Activated naive CD4-positive, alpha-beta T cell treated with anti-CD3 and anti-CD28 coated beads for 36 hours (primary cell): ENCODE data around the gene RIPK4. TPM values are rescaled to one million over a fixed set of nuclear protein-coding genes. Genes with fewer than 3 reads are reported as not detected.
A peak's percentile ranks its signal among the peaks of the same experiment; 100 is the strongest.
"Not testable (repeated sequence)": the region's sequence is repeated elsewhere in the genome, so short reads cannot be mapped to it uniquely, and the experiment has no call there.

ENCODE experiments used
- CTCF ChIA-PET: fragments of 350-600 bp; sonication (Branson Sonifier 250); formaldehyde crosslinking; loops from one replicate; lab custom pipeline; 2021; ENCODE audit warnings: antibody characterized with exemption; lab: Charles Lee
- DNase-seq: peaks from one replicate; pipeline ENCODE4 v3.0.0-alpha.2; 2020
- H3K27ac Mint-ChIP-seq: one replicate; pipeline ENCODE4 v1.8.0; 2021; ENCODE audit warnings: mild to moderate bottlenecking, mixed read lengths
- H3K27me3 Mint-ChIP-seq: one replicate; pipeline ENCODE4 v1.8.0; 2021; ENCODE audit warnings: low read depth, mixed read lengths
- H3K36me3 Mint-ChIP-seq: one replicate; pipeline ENCODE4 v1.8.0; 2021; ENCODE audit warnings: low read depth, mixed read lengths
- H3K4me1 Mint-ChIP-seq: one replicate; pipeline ENCODE4 v1.8.0; 2021; ENCODE audit warnings: low read depth, mixed read lengths
- H3K4me3 Mint-ChIP-seq: one replicate; pipeline ENCODE4 v1.8.0; 2021; ENCODE audit warnings: mild to moderate bottlenecking, moderate library complexity, mixed read lengths
- H3K9me3 Mint-ChIP-seq: one replicate; pipeline ENCODE4 v1.8.0; 2021; ENCODE audit warnings: mixed read lengths
- intact Hi-C: fragments of 100-400 bp; cut with micrococcal nuclease; formaldehyde crosslinking; loops from one replicate; pipeline ENCODE4 v1.15.1; 2023
- total RNA-seq, 2 experiments: library from RNA; stranded (reverse); gene quantifications; one replicate each; pipeline ENCODE4 v1.2.3, GENCODE V29; 2021

Gene RIPK4
- total RNA-seq, 2 experiments from 2014 or later: 0.33 to 0.49 TPM

GRCh38 chr21:41792711-41793110 lies 25.9 kb upstream of the RIPK4 start:
- Mint-ChIP-seq H3K36me3 (peaks cover 1% of the 10 kb centered on the region), H3K27me3 (peaks cover 6% of the 10 kb centered on the region), H3K4me3 (no peak overlapping the region), H3K9me3 (peaks cover 17% of the 10 kb centered on the region), H3K27ac (no peak overlapping the region), H3K4me1 (no peaks in the 10 kb centered on the region)
- CTCF ChIA-PET: interaction anchor here (0.6 kb wide), 1 partner anchor 30 kb away, joined by 3 read pairs; no protein-coding TSS in a partner anchor
- no peak for DNase-seq
- intact Hi-C loops: no loop called here

DNA sequence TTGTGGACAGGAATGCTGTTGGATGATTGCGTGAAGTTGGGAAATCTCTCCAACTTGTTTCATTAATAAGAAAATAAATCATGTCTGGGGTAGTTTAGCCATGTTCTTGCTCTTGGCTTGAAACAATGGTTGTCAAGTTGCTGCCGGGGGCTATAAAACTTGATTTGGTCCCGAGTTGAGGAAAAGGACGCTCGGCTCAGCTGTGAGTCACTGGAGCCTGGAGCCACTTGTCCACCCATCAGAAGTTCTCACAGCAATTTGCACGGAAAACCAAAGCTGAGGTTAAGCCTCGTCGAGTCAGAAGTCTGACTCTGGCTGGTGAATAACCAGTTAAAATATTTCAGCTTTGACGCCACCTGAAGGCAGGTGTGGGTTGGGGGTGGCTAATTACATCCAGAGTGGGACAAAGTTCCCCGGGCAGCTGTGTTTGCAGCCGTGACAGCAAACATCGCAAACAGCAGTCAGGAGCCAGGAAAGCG lies 19.7 kb upstream of the RIPK4 start:
- no peak for DNase-seq
- intact Hi-C loops: no loop called here
- no peaks in the 10 kb centered on the region for H3K36me3 Mint-ChIP-seq
- H3K27ac Mint-ChIP-seq: no peak overlapping the region
- no peaks in the 10 kb centered on the region for H3K9me3 Mint-ChIP-seq
- peaks cover 10% of the 10 kb centered on the region for H3K4me1 Mint-ChIP-seq
- peaks cover 24% of the 10 kb centered on the region for H3K27me3 Mint-ChIP-seq
- H3K4me3 Mint-ChIP-seq: no peak overlapping the region
- CTCF ChIA-PET: no interaction called here

DNA sequence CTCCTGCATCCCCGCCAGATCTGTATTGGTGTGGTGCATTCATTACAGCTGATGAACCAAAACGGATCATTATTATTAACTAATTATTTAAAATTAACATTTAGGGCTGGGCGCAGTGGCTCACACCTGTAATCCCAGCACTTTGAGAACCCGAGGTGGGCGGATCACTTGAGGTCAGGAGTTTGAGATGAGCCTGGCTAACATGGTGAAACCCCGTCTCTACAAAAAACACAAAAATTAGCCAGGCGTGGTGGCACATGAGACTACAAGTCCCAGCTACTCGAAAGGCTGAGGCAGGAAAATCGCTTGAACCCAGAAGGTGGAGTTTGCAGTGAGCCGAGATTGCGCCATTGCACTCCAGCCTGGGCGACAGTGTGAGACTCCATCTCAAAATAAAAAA lies 18.4 kb upstream of the RIPK4 start:
- H3K27ac Mint-ChIP-seq, H3K4me1 Mint-ChIP-seq, H3K9me3 Mint-ChIP-seq, H3K36me3 Mint-ChIP-seq, intact Hi-C loops, CTCF ChIA-PET, H3K4me3 Mint-ChIP-seq, DNase-seq: not testable (repeated sequence)
- peaks cover 32% of the 10 kb centered on the region for H3K27me3 Mint-ChIP-seq

DNA sequence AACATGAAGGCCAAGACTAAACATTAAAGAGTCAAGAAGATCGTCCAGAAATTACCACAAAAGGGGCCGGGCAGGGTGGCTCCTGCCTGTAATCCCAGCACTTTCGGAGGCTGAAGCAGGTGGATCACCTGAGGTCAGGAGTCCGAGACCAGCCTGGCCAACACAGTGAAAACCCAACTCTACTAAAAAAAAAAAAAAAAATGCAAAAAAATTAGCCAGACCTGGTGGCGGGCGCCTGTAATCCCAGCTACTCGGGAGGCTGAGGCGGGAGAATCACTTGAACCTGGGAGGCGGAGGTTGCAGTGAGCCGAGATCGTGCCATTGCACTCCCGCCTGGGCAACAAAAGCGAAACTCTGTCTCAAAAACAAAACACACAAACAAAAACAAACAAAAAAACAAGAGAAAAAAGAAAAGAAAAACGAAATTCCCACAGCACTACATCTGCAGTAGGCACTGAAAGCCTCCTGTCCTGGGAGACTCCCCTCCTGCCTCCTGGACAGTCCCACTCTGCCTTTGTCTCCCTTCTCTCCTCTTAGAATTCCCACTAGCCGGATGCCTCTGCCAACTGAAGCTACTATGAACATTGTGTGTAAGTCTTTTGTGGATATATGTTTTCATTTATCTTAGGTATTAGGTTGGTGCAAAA lies 17.7 kb upstream of the RIPK4 start:
- Mint-ChIP-seq H3K4me1 (peaks cover 10% of the 10 kb centered on the region), H3K36me3 (no peaks in the 10 kb centered on the region), H3K4me3 (no peak overlapping the region), H3K9me3 (no peaks in the 10 kb centered on the region), H3K27ac (no peak overlapping the region), H3K27me3 (peaks cover 33% of the 10 kb centered on the region)
- DNase-seq: no peak
- CTCF ChIA-PET: no interaction called here
- intact Hi-C loops: no loop called here

DNA sequence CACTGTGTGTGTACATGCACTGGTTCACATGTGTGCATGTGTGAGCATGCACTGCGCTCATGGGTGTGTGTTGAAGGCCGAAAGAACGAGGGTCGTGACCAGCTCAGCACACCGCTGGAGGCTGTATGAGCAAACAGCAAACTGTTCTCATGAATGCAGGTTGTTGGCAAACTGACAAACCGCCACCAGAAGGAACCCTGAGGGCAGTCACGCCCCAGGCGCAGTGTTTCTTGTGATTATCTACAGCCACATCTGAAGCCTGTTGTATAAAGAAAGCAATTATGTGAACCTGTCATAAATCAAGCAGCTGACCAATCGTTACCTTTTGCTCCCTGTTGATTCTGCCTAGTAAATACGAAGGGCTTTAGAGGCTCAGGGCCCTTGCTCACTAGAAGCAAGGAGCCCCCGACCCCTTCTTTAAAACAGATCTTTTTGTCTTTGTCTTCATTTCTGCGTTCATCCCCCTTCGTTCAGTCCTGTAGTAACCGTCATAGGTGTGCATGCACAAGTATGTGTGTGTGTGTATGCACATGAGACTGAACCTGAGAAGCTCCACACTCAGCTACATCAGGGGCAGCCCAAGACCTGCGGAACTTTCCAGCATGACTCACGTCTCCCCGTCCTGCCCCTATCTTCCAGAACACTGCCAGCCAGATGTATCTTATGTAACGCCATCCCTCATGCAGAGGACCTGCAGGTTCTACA lies 16.8 kb upstream of the RIPK4 start:
- H3K9me3 Mint-ChIP-seq: no peaks in the 10 kb centered on the region
- H3K27me3 Mint-ChIP-seq: peaks cover 41% of the 10 kb centered on the region
- peak; percentile 35 for DNase-seq
- CTCF ChIA-PET: no interaction called here
- H3K4me3 Mint-ChIP-seq: no peak overlapping the region
- no peak overlapping the region for H3K27ac Mint-ChIP-seq
- no peaks in the 10 kb centered on the region for H3K36me3 Mint-ChIP-seq
- H3K4me1 Mint-ChIP-seq: peaks cover 10% of the 10 kb centered on the region
- intact Hi-C loops: no loop called here

GRCh38 chr21:41781050-41781410 lies 14.2 kb upstream of the RIPK4 start:
- H3K27me3 Mint-ChIP-seq: peaks cover 49% of the 10 kb centered on the region
- intact Hi-C loops: no loop called here
- H3K9me3 Mint-ChIP-seq: no peaks in the 10 kb centered on the region
- no peaks in the 10 kb centered on the region for H3K36me3 Mint-ChIP-seq
- no peak overlapping the region for H3K27ac Mint-ChIP-seq
- H3K4me1 Mint-ChIP-seq: peaks cover 10% of the 10 kb centered on the region
- CTCF ChIA-PET: no interaction called here
- no peak overlapping the region for H3K4me3 Mint-ChIP-seq
- DNase-seq: no peak

- intact Hi-C loops: no loop called here
These were observed 13.6 kb upstream of the RIPK4 start for GRCh38 chr21:41780337-41781049.

DNA sequence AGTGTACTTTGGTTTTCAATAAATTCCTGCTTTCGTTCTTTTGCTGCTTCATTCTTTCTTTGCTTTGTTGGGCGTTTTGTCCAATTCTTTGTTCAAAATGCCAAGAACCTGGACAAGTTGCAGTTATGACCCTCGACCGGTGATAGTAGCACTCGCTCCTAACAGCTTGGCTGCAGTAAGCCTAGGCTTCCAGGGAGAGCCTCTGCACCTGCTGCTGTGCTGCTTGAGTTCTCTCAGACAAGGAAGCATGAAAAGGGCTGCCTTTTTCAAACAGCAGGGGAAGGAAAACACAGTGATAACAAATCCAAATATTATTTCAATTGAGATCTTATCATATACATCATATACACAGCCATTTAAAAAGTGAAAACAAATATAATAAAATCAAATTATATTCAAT lies 12.8 kb upstream of the RIPK4 start:
- Mint-ChIP-seq H3K36me3 (no peaks in the 10 kb centered on the region), H3K27me3 (peaks cover 60% of the 10 kb centered on the region), H3K27ac (no peak overlapping the region), H3K4me3 (no peak overlapping the region), H3K4me1 (peaks cover 10% of the 10 kb centered on the region), H3K9me3 (no peaks in the 10 kb centered on the region)
- no peak for DNase-seq
- intact Hi-C loops: loop anchor here (2.0 kb wide), 1 partner anchor 167 kb away; no protein-coding TSS in a partner anchor
- CTCF ChIA-PET: no interaction called here

More at GRCh38 chr21:41780337-41781049, 13.6 kb upstream of the RIPK4 start:
- H3K9me3 Mint-ChIP-seq: no peaks in the 10 kb centered on the region
- CTCF ChIA-PET: no interaction called here
- peaks cover 54% of the 10 kb centered on the region for H3K27me3 Mint-ChIP-seq
- H3K36me3 Mint-ChIP-seq: no peaks in the 10 kb centered on the region
- H3K27ac Mint-ChIP-seq: no peak overlapping the region
- DNase-seq: no peak
- peaks cover 10% of the 10 kb centered on the region for H3K4me1 Mint-ChIP-seq
- no peak overlapping the region for H3K4me3 Mint-ChIP-seq

DNA sequence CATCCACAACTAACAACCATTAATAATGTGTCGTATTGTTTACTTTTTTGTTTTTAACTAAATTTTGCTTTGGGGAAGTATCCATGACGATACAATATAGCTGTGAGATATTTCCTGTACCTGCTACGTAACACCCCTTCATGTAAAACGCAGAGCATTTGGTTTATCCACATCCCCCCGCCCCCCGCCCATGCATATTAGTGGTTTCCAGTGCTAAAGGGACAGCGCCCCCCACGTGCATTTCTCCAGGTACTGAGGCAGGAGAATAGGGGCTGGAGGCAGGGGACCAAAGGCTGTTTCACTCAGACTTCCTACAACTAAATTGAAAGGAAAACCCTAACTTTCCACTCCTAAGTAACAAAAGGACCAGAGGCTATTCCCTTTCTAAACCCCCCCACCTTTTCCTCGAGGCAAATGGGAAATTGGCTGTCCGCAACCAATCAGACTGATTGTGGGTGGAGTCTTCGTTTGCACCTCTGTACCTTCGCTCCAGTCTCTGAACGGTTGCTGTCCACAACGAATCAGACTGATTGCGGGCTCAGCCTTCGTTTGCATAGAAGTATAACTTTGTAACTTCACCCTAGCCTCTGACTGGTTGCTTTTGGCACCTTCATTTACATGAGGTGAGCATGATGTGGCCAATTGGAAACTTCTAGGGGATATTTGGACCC lies 12.2 kb upstream of the RIPK4 start:
- intact Hi-C loops: loop anchor here (2.0 kb wide), 1 partner anchor 166 kb away; no protein-coding TSS in a partner anchor
- no peak for DNase-seq
- CTCF ChIA-PET: interaction anchor here (1.2 to 1.3 kb wide), 2 partner anchors 167 to 496 kb away, joined by 5 to 7 read pairs; no protein-coding TSS in a partner anchor
- peaks cover 63% of the 10 kb centered on the region for H3K27me3 Mint-ChIP-seq
- no peaks in the 10 kb centered on the region for H3K9me3 Mint-ChIP-seq
- H3K4me1 Mint-ChIP-seq: peaks cover 8% of the 10 kb centered on the region
- H3K4me3 Mint-ChIP-seq: no peak overlapping the region
- no peaks in the 10 kb centered on the region for H3K36me3 Mint-ChIP-seq
- H3K27ac Mint-ChIP-seq: no peak overlapping the region

DNA sequence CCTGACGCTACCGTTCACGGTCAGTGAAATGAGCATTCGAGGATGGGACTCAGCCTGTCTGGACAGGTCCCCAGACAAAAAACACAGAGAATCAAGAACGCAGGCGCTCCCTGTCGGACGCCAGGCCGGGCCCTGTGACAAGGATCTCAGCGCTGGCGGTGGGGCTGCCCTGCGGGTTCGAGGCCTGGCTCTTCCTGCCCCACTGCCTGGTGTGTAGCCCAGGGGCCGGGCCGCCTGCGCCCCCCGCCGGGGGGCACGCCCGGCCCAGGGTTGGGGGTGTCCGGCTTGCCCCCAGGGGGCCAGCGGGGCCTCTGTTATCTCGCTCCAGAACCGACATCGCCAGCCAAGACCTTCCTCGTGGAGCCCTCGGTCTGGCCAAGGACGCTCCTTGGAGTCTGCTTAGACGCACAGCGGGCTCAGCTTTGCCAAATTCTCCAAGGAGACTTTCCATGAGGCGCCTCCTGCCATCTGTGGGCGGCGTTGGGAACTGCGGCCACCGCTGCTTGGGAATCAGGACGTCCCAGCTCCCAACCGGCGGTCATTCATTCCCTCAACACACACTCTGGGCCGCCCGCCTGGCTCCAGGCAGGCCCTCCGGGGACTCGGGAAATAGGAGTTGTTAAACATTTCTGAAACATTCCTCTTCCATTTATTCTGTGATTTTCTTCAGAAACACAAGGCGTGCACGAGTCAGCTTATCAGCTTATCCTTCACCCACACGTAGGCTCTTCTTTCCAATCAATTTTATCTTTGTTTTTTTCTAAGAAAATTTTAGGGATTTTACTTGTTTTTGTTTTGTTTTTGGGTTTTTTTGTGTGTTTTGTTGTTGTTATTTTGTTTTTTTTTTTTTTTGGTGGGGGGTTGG lies 11.3 kb upstream of the RIPK4 start:
- Mint-ChIP-seq H3K9me3 (no peaks in the 10 kb centered on the region), H3K4me1 (no peaks in the 10 kb centered on the region), H3K27me3 (peaks cover 57% of the 10 kb centered on the region), H3K27ac (no peak overlapping the region), H3K36me3 (no peaks in the 10 kb centered on the region), H3K4me3 (no peak overlapping the region)
- CTCF ChIA-PET: interaction anchor here (1.2 to 1.3 kb wide), 2 partner anchors 166 to 495 kb away, joined by 5 to 7 read pairs; no protein-coding TSS in a partner anchor
- peak; percentile 60 for DNase-seq
- intact Hi-C loops: loop anchor here (2.0 kb wide), 1 partner anchor 165 kb away; no protein-coding TSS in a partner anchor

DNA sequence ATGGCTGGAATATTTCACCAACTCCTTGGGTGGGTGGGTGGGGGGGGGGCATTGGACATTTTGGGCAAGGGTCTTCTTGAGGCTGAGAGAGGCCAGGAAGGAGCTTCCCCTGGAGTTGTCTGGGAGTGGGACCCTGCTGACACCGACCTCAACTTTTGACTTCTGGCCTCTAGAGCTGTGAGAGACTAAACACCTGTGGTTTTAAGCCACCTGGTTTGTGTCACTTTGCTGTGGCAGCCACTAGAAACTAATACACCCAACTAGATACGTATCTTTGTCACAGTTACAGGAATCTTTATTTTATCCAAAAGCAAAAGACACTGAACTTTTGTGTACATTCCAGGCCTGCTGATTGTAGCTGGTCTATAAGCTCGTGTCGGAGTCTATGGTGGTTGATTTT lies 9.9 kb upstream of the RIPK4 start:
- Mint-ChIP-seq H3K36me3 (no peaks in the 10 kb centered on the region), H3K9me3 (no peaks in the 10 kb centered on the region), H3K4me1 (no peaks in the 10 kb centered on the region), H3K4me3 (no peak overlapping the region), H3K27ac (no peak overlapping the region), H3K27me3 (peaks cover 60% of the 10 kb centered on the region)
- no peak for DNase-seq
- intact Hi-C loops: no loop called here
- CTCF ChIA-PET: interaction anchor here (0.7 to 1.7 kb wide), 4 partner anchors 161 to 278 kb away, joined by 3 to 8 read pairs (median 4); no protein-coding TSS in a partner anchor
